Mucosa of descending colon (tissue), 3 donors: Measurements from ENCODE around the gene ANKS1B. TPM values are rescaled to one million over a fixed set of nuclear protein-coding genes. Genes with fewer than 3 reads are reported as not detected.

Experiments
- ATAC-seq: fragments of 200-7000 bp; cut with Tn5 transposase; one replicate; pipeline ENCODE4 v1.9.1; 2020; ENCODE audit warnings: mild to moderate bottlenecking, moderate library complexity
- DNase-seq, 3 donors: peaks; one replicate each; pipeline ENCODE4 v3.0.0-alpha.2; 2020
- H3K36me3 ChIP-seq: fragments of 200-600 bp; one replicate; pipeline ENCODE4 v1.8.0; 2021; ENCODE audit warnings: low read depth, mild to moderate bottlenecking
- H3K4me1 ChIP-seq: fragments of 200-600 bp; one replicate; pipeline ENCODE4 v1.8.0; 2021; ENCODE audit warnings: low read depth, mild to moderate bottlenecking
- H3K4me3 ChIP-seq: fragments of 200-600 bp; one replicate; pipeline ENCODE4 v1.8.0; 2021; ENCODE audit warnings: mild to moderate bottlenecking
- H3K9me3 ChIP-seq: fragments of 200-600 bp; one replicate; pipeline ENCODE4 v1.8.0; 2021; ENCODE audit warnings: mild to moderate bottlenecking
- intact Hi-C, 2 donors: fragments of 100-400 bp; cut with DNase I in 1 of 2; cut with micrococcal nuclease in 1 of 2; formaldehyde crosslinking; loops; one replicate each; pipeline versions ENCODE4 v1.11.0 to v1.11.1; 2022; cut with DNase I, micrococcal nuclease
- total RNA-seq, 3 donors: library from RNA; stranded (reverse); fragmentation: NEBNext Ultra II Directional in 2 of 3; extraction: Animal tissue kit (Norgen Biotek cat#: 25700) in 2 of 3; gene quantifications; one replicate each; pipeline versions ENCODE4 v1.2.1 to v1.2.4, GENCODE V29; 2021 to 2023
- TF ChIP-seq, protein P1 (sequence below): fragments of 200-600 bp; IDR thresholded peaks from one replicate; pipeline ENCODE4 v1.8.0; 2022; ENCODE audit warnings: antibody characterized with exemption, mild to moderate bottlenecking
- donor health status: DM: no; HTN: no; CAD: no; lungs with moderate emphysema.
- donor health status: DM: no; HTN: no; CAD: no.
- donor health status: DM: no; HTN: yes; CAD: no.

The ANKS1B gene
- total RNA-seq, 3 donors from 2014 or later = 1.1 to 22.2 (median 2.3) TPM

DNA sequence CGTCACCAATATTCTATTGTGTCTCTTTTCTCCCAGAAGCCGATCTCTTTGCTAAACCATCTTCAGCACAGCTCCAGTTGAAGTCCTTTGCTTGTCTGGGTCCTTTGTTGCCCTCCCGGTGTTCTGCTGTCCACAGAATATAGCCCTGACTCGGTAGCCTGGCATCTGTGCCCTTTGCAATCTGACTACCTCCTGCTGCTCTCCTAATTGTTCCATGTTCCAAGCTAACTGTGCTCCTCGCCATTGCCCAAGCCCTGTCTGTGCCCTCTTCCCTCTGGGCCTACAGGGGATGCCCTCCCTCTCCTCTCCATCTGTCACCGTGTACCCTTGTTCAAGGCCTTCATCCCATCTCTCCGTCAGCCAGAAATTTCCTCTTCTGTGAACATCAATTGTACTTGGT, 1033.3 kb downstream of the ANKS1B start:
- no peak overlapping the region for H3K4me3 ChIP-seq
- intact Hi-C loops = no loop called here
- ATAC-seq (no peak), DNase-seq (no peak)
- H3K36me3 ChIP-seq = no peaks in the 10 kb centered on the region
- no peaks in the 10 kb centered on the region for H3K4me1 ChIP-seq
- H3K9me3 ChIP-seq = no peaks in the 10 kb centered on the region
- TF ChIP-seq, protein P1, sequence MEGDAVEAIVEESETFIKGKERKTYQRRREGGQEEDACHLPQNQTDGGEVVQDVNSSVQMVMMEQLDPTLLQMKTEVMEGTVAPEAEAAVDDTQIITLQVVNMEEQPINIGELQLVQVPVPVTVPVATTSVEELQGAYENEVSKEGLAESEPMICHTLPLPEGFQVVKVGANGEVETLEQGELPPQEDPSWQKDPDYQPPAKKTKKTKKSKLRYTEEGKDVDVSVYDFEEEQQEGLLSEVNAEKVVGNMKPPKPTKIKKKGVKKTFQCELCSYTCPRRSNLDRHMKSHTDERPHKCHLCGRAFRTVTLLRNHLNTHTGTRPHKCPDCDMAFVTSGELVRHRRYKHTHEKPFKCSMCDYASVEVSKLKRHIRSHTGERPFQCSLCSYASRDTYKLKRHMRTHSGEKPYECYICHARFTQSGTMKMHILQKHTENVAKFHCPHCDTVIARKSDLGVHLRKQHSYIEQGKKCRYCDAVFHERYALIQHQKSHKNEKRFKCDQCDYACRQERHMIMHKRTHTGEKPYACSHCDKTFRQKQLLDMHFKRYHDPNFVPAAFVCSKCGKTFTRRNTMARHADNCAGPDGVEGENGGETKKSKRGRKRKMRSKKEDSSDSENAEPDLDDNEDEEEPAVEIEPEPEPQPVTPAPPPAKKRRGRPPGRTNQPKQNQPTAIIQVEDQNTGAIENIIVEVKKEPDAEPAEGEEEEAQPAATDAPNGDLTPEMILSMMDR = no peak

DNA sequence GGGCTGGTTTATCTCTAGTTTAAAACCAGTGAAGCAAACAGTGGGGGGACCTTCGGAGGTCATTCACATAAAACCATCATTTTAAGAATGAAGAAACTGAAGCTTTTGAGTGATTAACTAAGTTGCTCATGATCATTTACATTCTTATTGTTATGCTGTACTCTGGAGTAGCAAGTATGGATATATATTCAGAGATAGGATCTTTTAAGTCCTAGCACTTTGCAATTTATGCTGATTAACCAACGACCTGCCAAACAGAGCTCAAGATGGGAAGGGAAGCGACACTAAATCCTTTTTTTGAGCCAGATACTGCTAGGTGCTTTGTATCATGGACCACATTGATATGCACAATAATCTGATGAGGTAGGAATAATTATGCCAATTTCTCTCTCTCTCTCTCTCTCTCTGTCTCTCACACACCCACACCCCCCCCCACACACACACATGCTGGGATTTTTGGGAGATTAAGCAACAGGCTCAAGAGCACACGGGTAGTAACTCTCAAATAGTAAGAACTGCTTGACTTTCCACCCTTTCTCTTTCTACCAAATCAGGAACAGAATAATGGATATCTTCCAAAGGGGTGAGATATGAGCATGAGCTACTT, 1036.3 kb downstream of the ANKS1B start:
- intact Hi-C loops = no loop called here
- H3K9me3 ChIP-seq = no peaks in the 10 kb centered on the region

DNA sequence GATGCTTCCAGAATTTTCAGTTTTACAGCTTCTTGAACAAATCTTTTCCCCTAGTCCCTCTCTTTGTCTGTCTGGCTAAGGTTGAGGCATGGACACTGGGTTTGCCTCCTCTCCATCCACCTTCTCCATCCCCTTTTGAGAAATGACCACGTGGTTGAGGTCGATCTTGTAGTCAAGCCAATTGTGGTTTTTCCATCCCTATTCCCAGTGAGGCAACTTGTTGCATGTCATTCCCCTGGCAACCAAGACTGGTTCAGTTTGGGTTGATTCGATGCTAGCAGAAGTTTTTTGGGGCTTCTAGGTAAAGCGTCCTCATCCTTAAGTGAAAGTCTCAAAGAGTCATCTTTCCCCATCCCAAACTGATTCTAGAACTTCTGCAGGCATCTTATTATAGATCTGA, 1038.9 kb downstream of the ANKS1B start:
- TF ChIP-seq, protein P1 = no peak
- intact Hi-C loops = no loop called here
- Histone ChIP-seq H3K36me3 (no peaks in the 10 kb centered on the region), H3K9me3 (no peaks in the 10 kb centered on the region), H3K4me3 (no peak overlapping the region), H3K4me1 (no peaks in the 10 kb centered on the region)
- ATAC-seq (no peak), DNase-seq (no peak)

More for the DNA sequence above, 1036.3 kb downstream of the ANKS1B start:
- Histone ChIP-seq H3K36me3 (no peaks in the 10 kb centered on the region), H3K4me1 (no peaks in the 10 kb centered on the region), H3K4me3 (no peak overlapping the region)
- ATAC-seq = no peak
- TF ChIP-seq, protein P1 = no peak
- DNase-seq = no peak

DNA sequence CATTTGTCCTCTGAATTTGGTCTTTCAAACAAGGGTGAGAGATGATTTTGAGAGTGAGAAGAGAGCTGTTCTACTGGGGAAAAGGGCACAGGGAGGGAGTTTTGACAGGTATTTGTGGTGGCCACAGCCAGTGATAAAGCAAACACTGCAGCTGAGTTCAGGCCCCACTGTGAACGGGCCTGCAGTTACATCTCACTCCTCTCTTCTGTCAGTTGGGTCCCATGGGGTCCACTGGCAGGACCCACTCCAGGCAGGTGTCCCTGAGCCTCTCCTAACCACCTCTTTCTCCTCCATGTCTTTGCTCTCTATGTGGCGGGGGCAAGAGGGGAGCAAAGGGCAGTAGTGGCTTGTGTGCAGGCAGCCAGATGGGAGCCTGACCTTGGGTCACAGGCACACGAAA, 1044.8 kb downstream of the ANKS1B start:
- no peak for DNase-seq
- H3K9me3 ChIP-seq = no peaks in the 10 kb centered on the region
- no peaks in the 10 kb centered on the region for H3K36me3 ChIP-seq
- intact Hi-C loops = no loop called here
- TF ChIP-seq, protein P1 = no peak
- H3K4me3 ChIP-seq = no peak overlapping the region
- no peak for ATAC-seq
- no peaks in the 10 kb centered on the region for H3K4me1 ChIP-seq

DNA sequence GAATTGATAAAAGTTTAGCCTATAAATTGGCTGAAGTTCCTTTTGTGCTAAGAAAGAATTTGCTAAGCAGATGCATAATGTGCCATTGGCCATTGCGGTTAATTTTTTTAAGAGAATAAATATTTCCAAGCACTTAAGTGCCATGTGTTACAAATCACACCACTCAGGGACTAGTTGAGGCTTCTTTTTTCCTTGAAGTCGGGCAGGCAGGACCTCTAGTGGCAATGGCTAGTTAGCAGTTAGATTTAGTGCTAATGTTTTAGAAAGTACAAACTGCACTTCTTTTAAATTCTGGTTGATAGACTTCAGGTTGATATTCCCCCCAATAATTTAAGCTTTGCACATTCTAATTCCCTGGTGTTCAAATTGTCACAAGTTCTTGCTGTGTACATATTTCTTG, 1045.4 kb downstream of the ANKS1B start:
- H3K4me1 ChIP-seq = no peaks in the 10 kb centered on the region
- intact Hi-C loops = no loop called here
- no peaks in the 10 kb centered on the region for H3K9me3 ChIP-seq
- H3K36me3 ChIP-seq = no peaks in the 10 kb centered on the region
- DNase-seq = no peak
- no peak for ATAC-seq
- H3K4me3 ChIP-seq = no peak overlapping the region
- TF ChIP-seq, protein P1 = no peak

DNA sequence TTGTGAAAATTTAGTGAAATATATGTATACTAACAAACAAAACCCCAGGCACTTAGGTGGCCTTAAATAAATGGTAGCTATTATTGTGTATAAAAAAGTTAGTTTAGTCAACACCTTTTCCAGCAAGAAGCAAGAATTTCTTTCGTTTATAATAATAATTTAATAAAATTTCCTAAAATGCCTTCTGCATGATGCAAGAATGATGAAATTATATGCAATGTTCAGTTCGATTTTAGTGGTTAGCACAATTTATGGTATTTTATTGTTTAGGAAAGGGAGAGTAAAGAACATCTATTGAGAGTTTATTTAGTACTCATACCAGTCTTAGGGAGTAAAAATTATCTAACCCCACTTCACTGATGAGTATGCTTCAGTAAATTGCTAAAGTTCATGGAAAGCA, 1048.9 kb downstream of the ANKS1B start:
- Histone ChIP-seq H3K4me1 (no peaks in the 10 kb centered on the region), H3K36me3 (no peaks in the 10 kb centered on the region), H3K9me3 (no peaks in the 10 kb centered on the region), H3K4me3 (no peak overlapping the region)
- no peak for DNase-seq
- no peak for ATAC-seq
- TF ChIP-seq, protein P1 = no peak
- intact Hi-C loops = no loop called here
